WTC11 (cell line): ENCODE results near the gene CCDC8. TPM values are rescaled to one million over a fixed set of nuclear protein-coding genes. Genes with fewer than 3 reads are reported as not detected.

Experiments used
- ATAC-seq: fragments of 200-7000 bp; cut with Tn5 transposase; 2 replicates; pipeline ENCODE4 v1.10.0; 2021; ENCODE audit warnings: mild to moderate bottlenecking, moderate library complexity
- CTCF ChIA-PET: fragments of 300-600 bp; sonication (Branson Sonifier 250); formaldehyde crosslinking; loops from one replicate; lab custom pipeline; 2021; ENCODE audit warnings: antibody characterized with exemption; lab: Charles Lee
- POLR2A ChIA-PET: fragments of 350-600 bp; sonication (Branson Sonifier 250); formaldehyde crosslinking; loops from one replicate; lab custom pipeline; 2021; ENCODE audit warnings: antibody characterized with exemption; lab: Charles Lee
- DNase-seq: peaks from one replicate; pipeline ENCODE4 v3.0.0; 2021; ENCODE audit warnings: low spot score
- H3K27ac Mint-ChIP-seq: 2 replicates; pipeline ENCODE4 v1.8.0; 2021; ENCODE audit warnings: mixed read lengths
- H3K27me3 Mint-ChIP-seq: 2 replicates; pipeline ENCODE4 v1.8.0; 2021; ENCODE audit warnings: low read depth, mild to moderate bottlenecking, moderate library complexity, mixed read lengths
- H3K36me3 Mint-ChIP-seq: 2 replicates; pipeline ENCODE4 v1.8.0; 2021; ENCODE audit warnings: mixed read lengths
- H3K4me1 Mint-ChIP-seq: 2 replicates; pipeline ENCODE4 v1.8.0; 2022; ENCODE audit warnings: mixed read lengths
- H3K4me3 Mint-ChIP-seq: 2 replicates; pipeline ENCODE4 v1.8.0; 2021; ENCODE audit warnings: mild to moderate bottlenecking, moderate library complexity, mixed read lengths
- H3K9me3 Mint-ChIP-seq: 2 replicates; pipeline ENCODE4 v1.8.0; 2021; ENCODE audit warnings: mixed read lengths
- AR ChIP-seq: fragments of 250-450 bp; sonication (Bioruptor Pico); IDR thresholded peaks from 2 replicates; pipeline ENCODE4 v1.9.0; 2021; ENCODE audit warnings: mild to moderate bottlenecking
- CTCF ChIP-seq: fragments of 200-600 bp; IDR thresholded peaks from 2 replicates; pipeline ENCODE4 v1.8.0; 2022; ENCODE audit warnings: antibody characterized with exemption
- ETV6 ChIP-seq: sonication (generic); formaldehyde crosslinking; IDR thresholded peaks from 2 replicates; pipeline ENCODE4 v1.8.1; 2022; ENCODE audit warnings: mild to moderate bottlenecking, missing genetic modification reagents
- JAZF1 ChIP-seq: fragments of 250-450 bp; sonication (Bioruptor Pico); IDR thresholded peaks from 2 replicates; pipeline ENCODE4 v1.9.0; 2021; ENCODE audit warnings: moderate library complexity, mild to moderate bottlenecking, inconsistent platforms
- MAX ChIP-seq: sonication (generic); formaldehyde crosslinking; IDR thresholded peaks from 2 replicates; pipeline ENCODE4 v1.8.0; 2022; ENCODE audit warnings: mild to moderate bottlenecking, missing genetic modification reagents
- OVOL2 ChIP-seq: fragments of 250-450 bp; sonication (Bioruptor Pico); IDR thresholded peaks from 2 replicates; pipeline ENCODE4 v1.9.0; 2021; ENCODE audit warnings: mild to moderate bottlenecking, borderline replicate concordance
- PRDM15 ChIP-seq: sonication (generic); formaldehyde crosslinking; IDR thresholded peaks from 2 replicates; pipeline ENCODE4 v1.8.0; 2022; ENCODE audit warnings: missing genetic modification reagents
- SMAD4 ChIP-seq: sonication (generic); formaldehyde crosslinking; IDR thresholded peaks from 2 replicates; pipeline ENCODE4 v1.8.0; 2022; ENCODE audit warnings: mild to moderate bottlenecking, missing genetic modification reagents
- STAT6 ChIP-seq: sonication (generic); formaldehyde crosslinking; conservative IDR thresholded peaks from 2 replicates; pipeline ENCODE4 v1.8.1; 2023; ENCODE audit warnings: mild to moderate bottlenecking, low read depth, missing genetic modification reagents, moderate library complexity
- USF1 ChIP-seq: sonication (generic); formaldehyde crosslinking; IDR thresholded peaks from 2 replicates; pipeline ENCODE4 v1.8.0; 2022; ENCODE audit warnings: mild to moderate bottlenecking, missing genetic modification reagents
- ZBTB21 ChIP-seq: sonication (generic); formaldehyde crosslinking; IDR thresholded peaks from 2 replicates; pipeline ENCODE4 v1.8.1; 2023; ENCODE audit warnings: mild to moderate bottlenecking, missing genetic modification reagents, borderline replicate concordance
- ZNF138 ChIP-seq: sonication (generic); formaldehyde crosslinking; conservative IDR thresholded peaks from 2 replicates; pipeline ENCODE4 v1.8.1; 2022; ENCODE audit warnings: mild to moderate bottlenecking, moderate library complexity, missing genetic modification reagents
- ZNF281 ChIP-seq: sonication (generic); formaldehyde crosslinking; IDR thresholded peaks from 2 replicates; pipeline ENCODE4 v1.8.0; 2023; ENCODE audit warnings: mild to moderate bottlenecking, missing genetic modification reagents
- ZNF671 ChIP-seq: fragments of 250-450 bp; sonication (Bioruptor Pico); IDR thresholded peaks from 2 replicates; pipeline ENCODE4 v1.8.0; 2021; ENCODE audit warnings: mild to moderate bottlenecking
- total RNA-seq: library from RNA; stranded (reverse); gene quantifications from 3 replicates; pipeline ENCODE4 v1.2.3, GENCODE V29; 2021

CCDC8 gene
- total RNA-seq, 1 experiment from 2014 or later: 25.7 TPM

GRCh38 chr19:46372901-46373490, 40.4 kb downstream of the CCDC8 start:
- Mint-ChIP-seq H3K27me3 (no peaks in the 10 kb centered on the region), H3K27ac (peak overlapping the region; percentile 97), H3K9me3 (no peaks in the 10 kb centered on the region), H3K4me1 (peaks cover 39% of the 10 kb centered on the region), H3K4me3 (peak overlapping the region; percentile 25), H3K36me3 (peaks cover 33% of the 10 kb centered on the region)
- POLR2A ChIA-PET: no interaction called here
- CTCF ChIA-PET: interaction anchor here (0.6 to 3.8 kb wide), 39 partner anchors 9 to 296 kb away, joined by 3 to 35 read pairs (median 4); partner anchors contain the start of genes CCDC8, HIF3A, PNMA8B and PPP5C
- peak; percentile 54 for DNase-seq
- peak; percentile 48 for ATAC-seq
- TF ChIP-seq CTCF (peak; percentile 15; the same call in 1 of the 2 replicates), ZNF138 (CRISPR knock-in tag) (no peak), ETV6 (CRISPR knock-in tag) (peak; percentile 36; the same call in 1 of the 2 replicates), ZNF671 (CRISPR knock-in tag) (no peak), ZBTB21 (peak; percentile 58; the same call in 1 of the 2 replicates), PRDM15 (peak; percentile 36; the same call in 1 of the 2 replicates), JAZF1 (CRISPR knock-in tag) (no peak)

- no peak overlapping the region for H3K4me3 Mint-ChIP-seq
- POLR2A ChIA-PET: interaction anchor here (1.1 kb wide), 1 partner anchor 10 kb away, joined by 3 read pairs; no protein-coding TSS in a partner anchor
- TF ChIP-seq SMAD4 (no peak), MAX (no peak), OVOL2 (no peak), STAT6 (CRISPR knock-in tag) (no peak), AR (CRISPR knock-in tag) (no peak), USF1 (no peak), ZNF281 (no peak), ZNF671 (CRISPR knock-in tag) (no peak)
- TF ChIP-seq, all 79 proteins: peak for 0
- Mint-ChIP-seq H3K4me1 (peaks cover 39% of the 10 kb centered on the region), H3K9me3 (no peaks in the 10 kb centered on the region), H3K27ac (peak overlapping the region; percentile 97), H3K36me3 (peaks cover 17% of the 10 kb centered on the region), H3K27me3 (no peaks in the 10 kb centered on the region)
- no peak for DNase-seq
- CTCF ChIA-PET: interaction anchor here (0.6 to 3.4 kb wide), 19 partner anchors 10 to 294 kb away, joined by 3 to 35 read pairs (median 5); partner anchors contain the start of genes HIF3A and PPP5C
- ATAC-seq: 0 out of 2 replicates have a peak, but pooled peaks have one; percentile 3
Observed at GRCh38 chr19:46371371-46371901, 41.9 kb downstream of the CCDC8 start.
